Gastrocnemius medialis (tissue), 4 donors: Measurements from ENCODE around the gene EPHB2.

Experiments
- CTCF ChIP-seq, 5 experiments: fragments of 450-650 bp in 3 of 5; fragments of 200-600 bp in 2 of 5; sonication (generic) in 2 of 5; IDR thresholded peaks in 4 of 5; conservative IDR thresholded peaks in 1 of 5; 1 replicate in 4 of 5; 2 replicates in 1 of 5; pipeline ENCODE4 v1.5.1; 2016 to 2019; ENCODE audit warnings: antibody characterized with exemption in 5 of 5, mild to moderate bottlenecking in 3 of 5, moderate library complexity in 3 of 5
- POLR2A ChIP-seq, 2 donors: fragments of 450-650 bp; IDR thresholded peaks; one replicate each; pipeline ENCODE4 v1.6.1; 2017; ENCODE audit warnings: antibody characterized with exemption in 2 of 2, mild to moderate bottlenecking in 2 of 2, moderate library complexity in 2 of 2

- TF ChIP-seq CTCF (IDR thresholded peaks at IDR 0.05 in 4 of 5, conservative IDR thresholded peaks at IDR 0.05 in 1 of 5) (no peak), POLR2A (IDR thresholded peaks at IDR 0.05) (no peak)
Measured at GRCh38 chr1:22853651-22854185, 143.1 kb downstream of the EPHB2 start.
